ENCODE data around the gene HDGF. TPM values are rescaled to one million over a fixed set of nuclear protein-coding genes. Genes with fewer than 3 reads are reported as not detected.

Gene HDGF
- total RNA-seq, 1 donor from 2014 or later: 61.6 TPM

- no peak for DNase-seq
Measured at GRCh38 chr1:156717351-156717750, 34.1 kb downstream of the HDGF start.

GRCh38 chr1:156714830-156715229 is 36.6 kb downstream of the HDGF start:
- no peak for DNase-seq

DNA sequence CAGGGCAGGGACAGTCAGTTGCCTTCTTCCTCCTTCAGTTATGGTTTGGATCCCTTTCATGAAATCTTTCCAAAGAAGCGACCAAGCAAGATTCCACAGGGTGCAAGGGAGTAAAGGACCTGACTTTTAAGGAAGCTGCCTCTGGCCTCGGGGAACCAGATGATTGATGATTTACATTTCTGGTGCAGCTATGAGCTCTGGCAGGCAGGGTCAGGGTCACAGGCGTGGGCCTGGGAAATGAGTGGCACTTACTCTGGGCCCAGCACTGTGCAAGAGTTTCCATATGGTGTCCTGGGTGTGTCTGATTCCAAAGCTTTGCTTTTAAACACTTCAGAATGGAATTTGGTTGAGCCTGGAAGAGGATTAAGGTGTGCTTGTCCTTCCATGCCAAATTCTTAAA is 38.8 kb downstream of the HDGF start:
- DNase-seq: no peak

DNA sequence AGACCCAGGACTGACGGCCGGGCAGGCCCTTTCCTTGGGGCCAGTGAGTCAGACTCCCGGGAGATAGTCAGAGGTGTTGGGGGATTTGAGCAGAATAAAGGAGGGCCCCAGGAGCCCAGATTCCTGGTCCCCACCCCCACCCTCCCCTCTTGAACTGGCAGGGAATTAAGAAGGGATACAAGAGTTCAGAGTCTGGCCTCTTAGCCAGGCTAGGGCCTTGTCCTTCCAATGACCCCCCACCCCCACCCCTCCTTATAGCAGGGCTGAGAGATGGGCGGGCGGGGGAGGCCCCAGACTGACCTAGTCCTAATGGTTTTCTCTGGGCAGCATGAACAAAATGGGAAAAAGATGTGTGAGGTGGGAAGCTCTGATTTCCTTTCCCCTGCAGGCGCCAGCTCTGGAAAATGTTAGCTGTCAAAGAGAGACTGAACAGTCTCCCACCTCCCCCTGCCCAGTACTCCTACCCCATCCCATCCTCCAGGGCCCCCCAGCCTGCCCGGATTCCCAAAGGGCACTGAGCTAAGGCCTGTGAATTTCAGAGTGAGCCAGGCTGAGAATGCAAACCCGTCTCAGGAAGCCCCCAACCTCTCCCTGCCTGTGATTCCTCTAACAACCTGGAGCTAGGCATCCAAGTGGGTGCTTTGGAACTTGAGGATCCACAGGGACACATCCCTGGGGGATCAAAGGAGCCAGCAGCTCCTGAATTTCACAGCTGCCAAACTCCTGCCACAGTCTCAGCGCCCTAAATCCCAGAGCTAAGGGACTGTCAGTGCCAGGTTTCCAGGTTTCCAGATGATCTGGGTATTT is 40.3 kb downstream of the HDGF start:
- no peak for DNase-seq

DNA sequence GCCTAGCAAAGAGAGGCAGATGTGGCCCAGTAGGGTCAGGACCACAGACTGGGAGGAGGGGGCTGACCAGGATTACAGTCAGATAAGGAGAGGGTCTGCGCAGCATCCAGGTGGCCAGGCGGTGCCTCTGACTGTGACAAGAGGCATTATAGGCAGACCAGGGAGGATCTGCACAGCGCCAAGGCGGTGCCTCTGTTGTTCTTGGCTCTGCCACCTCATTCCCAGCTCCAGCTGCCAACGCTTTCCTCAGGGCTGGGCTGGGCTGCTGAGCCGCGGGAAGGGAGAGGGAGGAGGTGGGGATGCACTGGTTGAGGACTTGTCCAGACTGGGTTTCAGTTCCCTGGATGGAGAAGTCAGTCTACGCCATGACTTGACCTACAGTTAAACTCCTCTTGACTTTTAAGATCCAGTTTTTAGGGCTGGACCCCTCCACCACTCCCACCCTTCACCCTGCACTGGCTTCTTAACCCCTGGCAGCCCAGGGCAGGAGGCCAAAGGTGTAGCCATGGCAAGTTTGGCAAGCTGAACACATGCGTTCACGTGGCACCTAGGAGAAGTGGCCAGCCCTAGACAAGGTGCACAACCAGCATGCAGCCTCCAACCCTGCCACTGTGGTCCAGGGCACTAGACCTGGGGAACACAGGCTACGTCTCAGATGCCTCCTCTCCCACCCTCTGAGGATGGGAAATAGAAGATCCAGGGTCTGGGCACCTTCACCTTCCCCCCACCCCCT is 41.6 kb downstream of the HDGF start:
- peak; percentile 49 for DNase-seq

DNA sequence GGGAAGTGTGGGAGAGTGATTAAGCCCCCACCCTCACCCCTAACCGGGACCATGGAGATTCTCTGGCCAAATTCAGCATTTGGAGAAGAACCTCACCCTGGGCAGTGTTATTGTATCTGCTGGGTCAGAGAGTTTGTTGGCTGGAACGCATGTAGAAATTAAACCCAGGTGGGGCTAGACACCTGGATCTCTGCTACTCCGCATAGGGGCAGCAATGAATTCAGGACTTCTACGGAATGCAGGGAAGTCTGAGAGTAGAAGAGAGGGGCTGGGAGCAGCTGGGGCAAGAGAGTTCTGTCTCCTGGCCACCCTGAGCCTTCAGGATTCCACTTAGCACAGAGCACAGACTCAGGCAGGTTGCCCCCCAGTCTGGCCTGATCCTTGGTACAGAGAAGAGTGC is 42.4 kb downstream of the HDGF start:
- DNase-seq: no peak

DNA sequence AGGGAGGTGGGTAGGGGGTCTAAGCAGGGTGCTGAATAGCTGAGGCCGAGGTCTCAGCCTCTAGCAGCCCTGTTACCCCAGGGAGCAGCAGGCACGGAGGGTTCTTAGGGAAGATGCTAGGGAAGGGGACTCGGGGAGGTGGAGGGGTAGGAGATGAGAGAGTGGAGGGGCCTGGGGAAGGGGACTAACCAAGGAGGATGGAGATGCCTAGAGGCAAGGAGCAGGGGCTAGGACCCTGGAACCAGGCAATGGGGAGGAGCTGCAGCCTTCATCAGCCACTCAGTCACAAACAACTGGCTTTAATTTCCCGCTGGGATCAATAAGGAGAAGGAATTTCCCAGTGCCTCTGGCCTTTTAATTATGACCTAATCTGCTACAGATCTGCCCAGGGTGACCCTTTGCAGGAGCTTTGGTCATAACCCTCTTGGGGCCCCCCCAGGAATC is 43.2 kb downstream of the HDGF start:
- no peak for DNase-seq

DNA sequence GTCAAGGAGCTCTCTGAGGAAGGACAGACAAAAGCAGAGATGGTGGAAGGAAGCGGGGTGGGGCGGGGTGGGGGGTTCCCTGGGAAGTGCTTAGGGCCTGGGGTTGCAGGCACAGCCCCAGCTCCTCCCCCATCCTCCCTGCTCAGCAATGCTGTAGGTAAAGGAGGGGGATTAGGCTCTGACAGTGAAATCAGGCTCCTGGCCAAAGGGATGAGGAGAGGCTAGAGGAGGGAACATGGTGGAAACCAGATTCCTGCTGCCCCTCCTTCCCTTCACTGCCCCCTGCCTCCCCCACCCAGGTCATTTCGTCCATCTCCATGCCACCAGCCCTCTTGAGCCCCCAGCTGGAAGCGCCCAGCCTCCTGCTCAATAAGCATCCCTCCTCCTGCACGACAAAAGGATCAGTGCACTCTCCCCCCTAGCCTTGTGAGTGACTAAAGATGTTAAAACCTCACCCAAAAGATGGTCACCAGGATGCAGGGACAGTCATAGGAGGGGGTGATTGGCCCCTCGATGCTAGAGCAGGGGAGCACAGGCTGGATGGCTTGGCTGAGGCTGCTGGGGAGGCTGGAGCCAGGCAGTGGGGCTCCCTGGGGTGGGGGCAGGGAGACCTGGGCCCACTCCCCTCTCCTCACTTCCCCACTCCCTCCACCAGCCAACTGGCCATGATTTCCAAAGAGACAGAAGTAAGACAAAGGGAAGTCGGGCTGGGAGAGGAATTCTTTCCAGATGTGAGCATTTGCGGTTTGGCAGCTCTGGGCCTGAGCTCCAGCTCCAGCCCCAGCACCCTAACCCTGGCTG is 43.9 kb downstream of the HDGF start:
- DNase-seq: no peak

- no peak for DNase-seq
Measured at GRCh38 chr1:156706657-156707416, 44.6 kb downstream of the HDGF start.

DNA sequence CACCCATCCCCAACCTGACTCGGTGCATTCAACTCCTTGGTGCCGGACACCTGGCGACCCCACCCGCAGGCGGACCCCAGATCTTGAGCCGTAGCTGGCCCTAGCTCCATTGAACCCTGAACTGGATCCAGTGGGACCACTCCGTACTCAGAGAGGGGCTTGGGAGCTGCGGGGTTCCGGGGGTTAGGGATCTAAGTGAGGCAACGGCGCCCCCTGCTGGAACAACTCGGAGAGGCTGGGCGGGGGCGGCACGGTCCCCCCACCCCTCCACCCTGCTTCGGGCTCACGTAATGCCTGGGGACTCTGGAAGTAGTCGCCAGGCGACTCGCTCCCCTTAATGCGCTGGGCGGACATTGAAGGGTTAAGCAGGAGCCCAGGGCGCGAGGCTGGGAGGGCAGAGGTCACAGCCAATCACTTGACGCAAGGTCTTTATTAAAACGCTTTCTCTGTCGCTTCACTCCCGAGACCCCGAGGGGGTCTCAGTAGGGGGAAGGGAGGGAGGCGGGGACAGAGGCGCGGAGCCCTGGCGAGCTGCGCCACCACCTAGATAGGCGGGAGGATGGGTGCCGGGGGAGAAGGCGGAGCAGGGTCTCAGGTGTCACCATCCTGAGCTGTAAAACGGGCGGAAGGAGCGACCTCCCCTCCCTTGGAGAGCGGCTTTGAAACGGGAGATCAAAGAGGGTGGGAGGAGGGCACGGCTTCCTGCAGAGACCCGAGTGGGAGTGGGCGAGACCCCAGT is 45.4 kb downstream of the HDGF start:
- DNase-seq: peak; percentile 17

GRCh38 chr1:156705321-156705917 is 46.1 kb downstream of the HDGF start, which contains the start of gene CRABP2:
Gene CRABP2, minus strand, starts transcription at chr1:156705583. Its CDS starts 137 bp downstream, at chr1:156705446.
- no peak for DNase-seq

GRCh38 chr1:156704930-156705320 is 46.5 kb downstream of the HDGF start:
- peak; percentile 11 for DNase-seq

- no peak for DNase-seq
Measured at GRCh38 chr1:156704166-156704711, 47.2 kb downstream of the HDGF start.

DNA sequence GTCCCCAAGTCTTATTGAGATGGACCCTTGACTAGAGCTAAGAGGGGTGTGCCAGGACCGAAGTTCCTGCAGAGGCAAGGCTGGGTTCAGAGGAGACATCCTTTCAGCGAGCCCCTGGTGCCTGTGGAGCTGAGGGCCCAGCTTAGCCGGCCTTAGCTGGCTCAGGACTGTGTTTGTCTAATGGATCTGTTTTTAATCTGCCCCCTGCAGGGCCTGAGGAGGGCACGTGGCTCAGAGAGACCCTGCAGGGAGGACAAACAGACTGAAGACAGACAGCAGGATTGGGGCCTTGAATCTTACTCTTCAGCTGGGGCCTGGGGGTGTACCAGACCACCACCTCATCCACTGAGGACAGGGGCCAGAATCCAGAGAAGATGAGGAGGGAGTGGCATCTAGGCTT is 47.7 kb downstream of the HDGF start:
- DNase-seq: no peak

GRCh38 chr1:156703336-156703735 is 48.1 kb downstream of the HDGF start:
- no peak for DNase-seq

DNA sequence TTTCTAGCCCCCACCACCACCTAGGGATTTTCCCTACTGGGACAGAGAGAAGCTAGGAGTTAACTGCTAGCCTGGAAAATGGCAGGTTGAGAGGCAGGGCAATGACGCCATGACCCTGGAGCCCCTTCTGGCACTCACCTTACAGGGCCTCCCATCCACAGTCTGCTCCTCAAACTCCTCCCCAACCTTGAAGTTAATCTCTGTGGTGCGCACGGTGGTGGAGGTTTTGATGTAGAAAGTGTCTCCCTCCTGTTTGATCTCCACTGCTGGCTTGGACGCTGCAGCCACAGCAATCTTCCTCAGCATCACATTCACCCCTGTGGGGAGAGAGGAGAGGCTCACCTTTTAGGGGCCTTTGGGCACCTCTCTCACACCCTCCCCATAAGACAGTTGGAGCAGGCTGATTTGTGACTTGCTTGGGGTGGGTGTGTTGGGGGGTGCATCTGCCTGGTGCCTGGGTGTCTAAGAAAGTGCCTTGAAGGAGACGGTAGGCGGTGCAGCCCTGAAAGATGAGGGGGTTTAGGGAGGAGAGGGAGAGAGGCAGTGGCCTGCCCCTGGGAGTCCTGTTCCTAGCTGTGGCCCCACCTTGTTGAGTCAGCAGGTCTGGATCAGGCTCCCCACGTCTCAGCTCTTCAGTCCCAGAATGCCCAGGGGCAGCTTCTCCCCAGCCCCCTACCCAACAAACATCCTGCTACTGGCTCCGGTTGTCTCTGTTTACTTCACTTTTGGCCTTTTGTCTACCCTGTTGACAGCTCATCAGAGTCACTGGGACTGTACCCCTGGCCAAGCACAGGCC is 50.5 kb downstream of the HDGF start:
- no peak for DNase-seq

DNA sequence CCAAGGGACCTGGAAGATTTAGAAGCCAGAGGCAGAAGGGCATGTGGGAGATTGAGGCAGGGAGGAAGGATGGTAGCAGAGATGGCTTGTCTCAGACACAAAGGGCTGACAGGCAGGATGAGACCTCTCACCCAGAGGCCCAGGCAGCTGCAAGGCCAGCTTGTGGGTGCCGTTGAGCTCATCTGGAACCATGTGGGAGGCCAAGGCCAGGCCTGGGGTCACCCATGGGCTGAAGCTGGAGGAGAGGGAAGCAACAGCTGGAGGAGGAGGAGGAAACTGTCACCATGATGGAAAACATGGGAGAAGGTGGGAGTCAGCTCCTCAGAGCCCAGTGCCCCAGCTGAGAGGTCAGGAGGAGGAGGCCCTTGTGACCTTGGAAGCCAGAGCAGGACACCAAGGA is 52.5 kb downstream of the HDGF start:
- DNase-seq: no peak

DNA sequence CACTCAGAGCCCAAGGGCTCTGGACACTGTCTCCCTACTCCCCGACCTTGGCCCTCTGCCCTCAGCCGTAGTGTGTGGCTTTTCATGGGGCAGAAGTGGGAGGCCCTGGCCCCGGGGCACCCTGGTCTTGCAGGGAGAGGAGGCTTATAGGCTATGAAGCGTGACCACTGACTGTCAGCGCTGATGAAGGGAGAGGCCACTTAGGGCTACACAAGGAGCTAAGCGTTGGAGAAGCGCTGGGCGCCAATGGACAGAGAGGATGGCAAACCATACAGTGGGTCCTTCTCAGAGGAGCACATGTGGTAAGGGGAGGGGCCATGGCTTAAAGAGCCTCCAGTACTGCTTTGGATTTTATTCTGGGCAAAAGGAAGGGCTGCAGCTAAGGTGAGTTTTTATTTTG is 54.0 kb downstream of the HDGF start:
- no peak for DNase-seq

DNA sequence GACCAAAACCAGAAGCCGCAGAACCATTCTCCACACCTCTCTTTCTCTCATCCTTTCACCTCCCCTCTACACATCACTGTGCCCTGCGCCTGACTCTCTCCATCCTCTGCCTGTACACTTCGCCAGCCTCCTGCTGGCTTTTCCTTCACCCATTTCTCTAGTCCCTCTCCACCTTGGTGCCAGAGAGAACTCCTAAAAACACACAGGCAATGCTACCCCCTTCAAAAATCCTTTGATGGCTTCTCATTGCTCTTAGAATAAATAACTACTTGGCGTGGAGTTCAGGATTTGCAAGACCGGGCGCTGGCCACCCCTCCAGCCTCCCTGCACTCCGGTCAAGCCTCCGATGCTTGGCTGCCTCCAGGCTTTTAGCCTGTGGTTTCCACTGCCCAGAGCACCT is 54.7 kb downstream of the HDGF start:
- DNase-seq: no peak

DNA sequence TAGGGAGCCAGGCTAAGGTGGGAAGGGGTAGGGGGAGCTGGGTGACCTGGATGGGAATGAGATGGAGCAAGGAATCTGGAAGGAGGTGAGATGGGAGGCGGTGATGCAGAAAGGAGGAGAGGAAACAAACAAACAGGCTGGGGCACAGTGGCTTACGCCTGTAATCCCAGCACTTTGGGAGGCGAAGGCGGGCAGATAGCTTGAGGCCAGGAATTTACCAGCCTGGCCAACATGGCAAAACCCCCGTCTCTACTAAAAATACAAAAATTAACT is 56.8 kb downstream of the HDGF start:
- no peak for DNase-seq

Measured in occipital lobe (tissue), 2 donors.